HG03066 (cell line): ENCODE results near the gene LARP4.
A peak's percentile ranks its signal among the peaks of the same experiment; 100 is the strongest.
"Not testable (repeated sequence)": the region's sequence is repeated elsewhere in the genome, so short reads cannot be mapped to it uniquely, and the experiment has no call there.

Experiments used
- ATAC-seq: cut with Tn5 transposase; IDR thresholded peaks from one replicate; pipeline ENCODE4 v1.9.1; 2021; ENCODE audit warnings: low read depth; ENCODE audit not compliant: unreplicated experiment

The LARP4 gene

GRCh38 chr12:50467439-50467838, 66.8 kb downstream of the LARP4 start:
- ATAC-seq, result no peak

GRCh38 chr12:50477241-50477832, 76.7 kb downstream of the LARP4 start:
- no peak for ATAC-seq

- no peak for ATAC-seq
These were observed 81.9 kb downstream of the LARP4 start for GRCh38 chr12:50482571-50482970.

- no peak for ATAC-seq
These were observed 82.8 kb downstream of the LARP4 start for GRCh38 chr12:50483488-50483887.

GRCh38 chr12:50488801-50489200, 88.1 kb downstream of the LARP4 start:
- ATAC-seq, result no peak

GRCh38 chr12:50498119-50498518, 97.4 kb downstream of the LARP4 start:
- ATAC-seq, result not testable (repeated sequence)

- ATAC-seq, result peak; percentile 60
These were observed 104.4 kb downstream of the LARP4 start, which contains the start of gene DIP2B for GRCh38 chr12:50504798-50505674. DIP2B (plus strand) TSS chr12:50504985; CDS start chr12:50505141, 156 bp downstream.

- peak; percentile 11 for ATAC-seq
These were observed 105.2 kb downstream of the LARP4 start for GRCh38 chr12:50505675-50506530.

GRCh38 chr12:50506753-50507473, 106.2 kb downstream of the LARP4 start:
- ATAC-seq, result no peak

- ATAC-seq, result no peak
These were observed 106.8 kb downstream of the LARP4 start for GRCh38 chr12:50507474-50507838.

- no peak for ATAC-seq
These were observed 107.2 kb downstream of the LARP4 start for GRCh38 chr12:50507930-50508329.

- no peak for ATAC-seq
These were observed 107.7 kb downstream of the LARP4 start for GRCh38 chr12:50508414-50508813.

GRCh38 chr12:50508970-50509663, 108.4 kb downstream of the LARP4 start:
- ATAC-seq, result no peak

- ATAC-seq, result no peak
These were observed 114.0 kb downstream of the LARP4 start for GRCh38 chr12:50514526-50515276.

GRCh38 chr12:50515587-50515986, 114.9 kb downstream of the LARP4 start:
- ATAC-seq, result no peak

- ATAC-seq, result peak; percentile 78
These were observed 116.8 kb downstream of the LARP4 start for GRCh38 chr12:50517421-50518048.

GRCh38 chr12:50518090-50518489, 117.4 kb downstream of the LARP4 start:
- ATAC-seq, result no peak

GRCh38 chr12:50519353-50519752, 118.7 kb downstream of the LARP4 start:
- no peak for ATAC-seq
